Chondrocyte (in vitro differentiated cells): ENCODE data around the gene RUNX2. TPM values are rescaled to one million over a fixed set of nuclear protein-coding genes. Genes with fewer than 3 reads are reported as not detected.

Source experiments
- DNase-seq: peaks from one replicate; pipeline ENCODE4 v3.0.0; 2021; ENCODE audit warnings: mixed read lengths, low spot score
- H3K27ac Mint-ChIP-seq: one replicate; pipeline ENCODE4 v1.8.0; 2021; ENCODE audit warnings: mild to moderate bottlenecking, moderate library complexity, mixed read lengths; ENCODE audit not compliant: unreplicated experiment
- H3K27me3 Mint-ChIP-seq: 2 replicates; pipeline ENCODE4 v1.8.0; 2021; ENCODE audit warnings: low read depth, mixed read lengths
- H3K36me3 Mint-ChIP-seq: 2 replicates; pipeline ENCODE4 v1.8.0; 2021; ENCODE audit warnings: low read depth, mixed read lengths
- H3K4me1 Mint-ChIP-seq: 2 replicates; pipeline ENCODE4 v1.8.0; 2021; ENCODE audit warnings: low read depth, mild to moderate bottlenecking, mixed read lengths
- H3K4me3 Mint-ChIP-seq: one replicate; pipeline ENCODE4 v1.8.0; 2021; ENCODE audit warnings: mild to moderate bottlenecking, moderate library complexity, mixed read lengths; ENCODE audit not compliant: unreplicated experiment
- H3K9me3 Mint-ChIP-seq: 2 replicates; pipeline ENCODE4 v1.8.0; 2021; ENCODE audit warnings: low read depth, mixed read lengths
- total RNA-seq: library from RNA; stranded (reverse); gene quantifications from 3 replicates; pipeline ENCODE4 v1.2.1, GENCODE V29; 2021
- TF ChIP-seq, protein P1 (sequence below): fragments of 200-600 bp; sonication (generic); IDR thresholded peaks from 2 replicates; pipeline ENCODE4 v1.5.0; 2021; ENCODE audit warnings: antibody characterized with exemption, mild to moderate bottlenecking, moderate library complexity

The RUNX2 gene
- total RNA-seq, 1 donor from 2014 or later, result 12.2 TPM

DNA sequence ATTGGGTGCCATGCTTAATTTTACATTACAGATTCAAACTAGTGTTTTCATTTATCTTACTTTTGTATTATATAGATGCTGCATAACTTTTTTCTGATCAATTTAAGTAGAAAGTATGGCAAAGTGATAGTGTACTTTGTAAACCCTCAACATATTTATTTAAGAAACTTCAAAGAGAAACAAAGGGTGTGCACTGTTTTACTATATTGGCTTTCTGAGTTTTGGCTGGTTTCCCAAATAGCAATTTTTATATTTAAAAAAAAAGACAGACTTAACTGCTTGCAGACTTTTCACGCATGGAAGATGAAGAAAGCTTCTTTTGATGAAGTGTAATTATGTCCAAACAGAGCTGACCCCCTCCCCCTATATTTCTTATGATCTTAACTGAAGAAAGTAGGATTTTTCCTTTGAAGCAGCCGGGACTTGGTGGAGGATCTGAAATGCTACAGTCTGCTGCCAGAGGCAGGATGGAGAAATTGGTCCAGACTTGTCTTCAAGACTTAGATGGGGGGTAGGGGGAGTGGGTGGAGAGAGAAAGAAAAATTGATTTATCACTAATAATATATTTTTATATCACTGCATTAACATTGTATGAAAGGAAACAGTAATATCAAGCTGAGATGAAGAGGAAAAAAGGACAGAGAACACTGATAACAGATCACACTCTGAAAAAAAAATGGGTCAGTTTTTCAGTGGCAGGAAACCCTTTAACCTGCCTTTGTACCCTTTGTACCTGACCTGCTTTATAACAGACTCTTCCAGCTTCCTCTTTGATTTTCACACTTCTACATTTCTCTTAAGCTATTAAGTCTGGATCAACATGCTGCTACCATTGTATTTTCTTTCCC is 105.6 kb downstream of the RUNX2 start:
- Mint-ChIP-seq H3K4me3 (no peak overlapping the region), H3K36me3 (peaks cover 5% of the 10 kb centered on the region), H3K4me1 (peaks cover 71% of the 10 kb centered on the region), H3K27me3 (no peaks in the 10 kb centered on the region), H3K9me3 (no peaks in the 10 kb centered on the region), H3K27ac (peak overlapping the region; percentile 34)
- TF ChIP-seq, protein P1, sequence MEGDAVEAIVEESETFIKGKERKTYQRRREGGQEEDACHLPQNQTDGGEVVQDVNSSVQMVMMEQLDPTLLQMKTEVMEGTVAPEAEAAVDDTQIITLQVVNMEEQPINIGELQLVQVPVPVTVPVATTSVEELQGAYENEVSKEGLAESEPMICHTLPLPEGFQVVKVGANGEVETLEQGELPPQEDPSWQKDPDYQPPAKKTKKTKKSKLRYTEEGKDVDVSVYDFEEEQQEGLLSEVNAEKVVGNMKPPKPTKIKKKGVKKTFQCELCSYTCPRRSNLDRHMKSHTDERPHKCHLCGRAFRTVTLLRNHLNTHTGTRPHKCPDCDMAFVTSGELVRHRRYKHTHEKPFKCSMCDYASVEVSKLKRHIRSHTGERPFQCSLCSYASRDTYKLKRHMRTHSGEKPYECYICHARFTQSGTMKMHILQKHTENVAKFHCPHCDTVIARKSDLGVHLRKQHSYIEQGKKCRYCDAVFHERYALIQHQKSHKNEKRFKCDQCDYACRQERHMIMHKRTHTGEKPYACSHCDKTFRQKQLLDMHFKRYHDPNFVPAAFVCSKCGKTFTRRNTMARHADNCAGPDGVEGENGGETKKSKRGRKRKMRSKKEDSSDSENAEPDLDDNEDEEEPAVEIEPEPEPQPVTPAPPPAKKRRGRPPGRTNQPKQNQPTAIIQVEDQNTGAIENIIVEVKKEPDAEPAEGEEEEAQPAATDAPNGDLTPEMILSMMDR, result no peak
- no peak for DNase-seq

DNA sequence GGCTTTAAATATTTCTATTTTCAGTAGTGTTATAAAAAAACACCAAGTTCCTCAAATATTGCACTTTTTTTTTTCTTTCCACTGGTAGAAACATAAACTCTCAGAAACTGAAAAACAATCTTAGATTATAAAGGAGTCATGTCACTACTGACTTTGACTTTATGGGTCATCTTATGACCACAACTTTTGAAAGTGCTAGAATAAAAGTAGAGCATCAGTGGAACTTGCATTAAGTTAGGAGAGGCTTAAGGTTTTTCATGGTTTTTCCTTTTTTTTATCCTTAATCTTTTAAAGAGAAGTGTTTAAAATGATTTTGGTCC is 106.2 kb downstream of the RUNX2 start:
- no peaks in the 10 kb centered on the region for H3K27me3 Mint-ChIP-seq
- H3K4me1 Mint-ChIP-seq, result peaks cover 71% of the 10 kb centered on the region
- H3K4me3 Mint-ChIP-seq, result no peak overlapping the region
- no peaks in the 10 kb centered on the region for H3K9me3 Mint-ChIP-seq
- no peak for DNase-seq
- TF ChIP-seq, protein P1, result no peak
- peak overlapping the region; percentile 34 for H3K27ac Mint-ChIP-seq
- H3K36me3 Mint-ChIP-seq, result peaks cover 5% of the 10 kb centered on the region

DNA sequence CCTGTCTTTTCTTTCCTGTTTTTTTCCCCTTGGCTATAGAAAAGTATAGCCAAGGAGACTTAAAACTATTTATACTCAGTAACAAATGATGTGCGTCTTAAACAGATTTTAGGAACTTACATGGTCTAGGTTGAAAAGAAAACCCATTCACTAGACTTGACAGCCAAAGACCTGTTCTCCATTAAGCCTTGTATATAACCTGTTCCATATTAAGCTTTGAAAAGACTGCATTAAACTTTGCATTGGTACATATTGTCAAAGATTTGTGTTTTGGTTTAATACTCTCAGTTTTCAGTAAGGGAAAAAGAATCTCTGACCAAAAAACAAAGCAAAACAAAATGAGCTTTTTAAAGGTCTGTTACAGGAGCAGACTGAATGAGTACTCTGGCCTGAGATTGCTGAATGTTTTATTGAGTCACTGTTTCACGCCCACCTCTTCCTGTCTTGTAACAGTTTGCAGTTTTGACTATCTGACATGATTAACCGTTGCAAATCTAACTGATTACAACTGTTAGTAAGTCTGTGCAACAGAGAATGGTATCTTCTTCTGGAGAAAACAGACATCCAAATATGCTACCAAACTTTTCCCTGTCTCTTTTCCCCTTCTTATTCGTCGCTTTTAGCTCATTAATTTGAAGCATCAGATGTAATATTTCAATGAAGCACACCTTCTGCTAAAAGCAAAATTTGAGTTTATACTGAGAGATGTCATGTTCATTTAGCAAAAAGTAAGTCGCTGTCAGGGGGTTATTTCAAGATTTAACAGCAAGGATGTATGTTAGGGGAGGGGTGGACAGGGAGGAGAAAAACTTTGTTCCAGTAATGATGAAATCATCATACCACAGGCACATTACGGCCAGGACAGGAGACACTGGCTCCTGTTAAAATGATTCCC is 108.7 kb downstream of the RUNX2 start:
- peak overlapping the region; percentile 13 for H3K4me3 Mint-ChIP-seq
- no peaks in the 10 kb centered on the region for H3K9me3 Mint-ChIP-seq
- TF ChIP-seq, protein P1, result no peak
- no peaks in the 10 kb centered on the region for H3K27me3 Mint-ChIP-seq
- DNase-seq, result no peak
- peaks cover 68% of the 10 kb centered on the region for H3K4me1 Mint-ChIP-seq
- peak overlapping the region; percentile 95 for H3K27ac Mint-ChIP-seq
- peaks cover 3% of the 10 kb centered on the region for H3K36me3 Mint-ChIP-seq

DNA sequence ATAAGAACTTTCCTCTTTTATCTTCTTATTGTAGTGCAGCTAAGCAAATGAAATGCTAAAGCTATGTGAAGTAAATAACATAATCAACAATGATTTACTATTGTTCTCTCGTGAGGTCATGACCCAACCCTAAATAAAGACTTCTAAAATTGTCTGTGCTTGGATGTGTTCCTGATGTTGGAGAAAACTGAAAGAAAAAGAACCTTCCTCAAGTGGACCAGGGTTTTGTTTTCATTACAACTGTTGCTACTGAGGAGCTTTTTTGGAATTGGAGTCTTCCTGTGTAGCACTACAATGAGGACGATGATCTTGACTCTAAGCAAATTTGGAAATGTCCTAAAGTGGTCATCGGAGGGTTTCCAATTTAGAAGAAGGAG is 109.3 kb downstream of the RUNX2 start:
- Mint-ChIP-seq H3K9me3 (no peaks in the 10 kb centered on the region), H3K27ac (peak overlapping the region; percentile 95), H3K27me3 (no peaks in the 10 kb centered on the region), H3K4me1 (peaks cover 74% of the 10 kb centered on the region), H3K4me3 (no peak overlapping the region), H3K36me3 (peaks cover 2% of the 10 kb centered on the region)
- DNase-seq, result no peak
- TF ChIP-seq, protein P1, result no peak

DNA sequence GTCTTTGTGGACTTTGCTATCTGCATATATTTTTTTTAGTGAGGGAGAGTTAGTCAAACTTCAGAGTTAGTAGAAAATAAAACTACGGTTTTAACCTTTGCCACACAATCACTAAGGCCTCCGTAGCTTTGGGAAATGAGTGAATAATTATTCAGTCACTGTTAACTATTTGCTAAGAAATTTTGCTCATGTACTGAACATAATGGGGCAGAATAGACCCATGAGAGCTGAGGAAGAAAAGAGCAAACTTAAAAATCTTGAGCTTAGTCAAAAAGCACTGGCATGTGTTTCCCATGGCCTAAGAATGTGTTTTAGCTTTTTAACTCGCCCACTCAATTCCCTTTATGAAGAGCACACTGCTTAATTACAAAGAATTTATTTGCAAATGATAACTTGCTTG is 110.0 kb downstream of the RUNX2 start:
- Mint-ChIP-seq H3K4me1 (peaks cover 72% of the 10 kb centered on the region), H3K9me3 (no peaks in the 10 kb centered on the region), H3K27me3 (no peaks in the 10 kb centered on the region), H3K36me3 (peaks cover 5% of the 10 kb centered on the region), H3K27ac (peak overlapping the region; percentile 95), H3K4me3 (no peak overlapping the region)
- no peak for DNase-seq
- TF ChIP-seq, protein P1, result no peak
